ENCODE measurements around the gene MUC5B.

GRCh38 chr11:1205987-1206331, 16.9 kb upstream of the MUC5B start:
- TF ChIP-seq CTCF (IDR thresholded peaks at IDR 0.05) (no peak), POLR2A (IDR thresholded peaks at IDR 0.05) (no peak)

All from esophagus squamous epithelium (tissue), 4 donors.